GM19467 (cell line): ENCODE results near the gene OBSCN.
"Not testable (repeated sequence)": the region's sequence is repeated elsewhere in the genome, so short reads cannot be mapped to it uniquely, and the experiment has no call there.

ENCODE experiments used
- ATAC-seq: cut with Tn5 transposase; IDR thresholded peaks from one replicate; pipeline ENCODE4 v1.9.1; 2021; ENCODE audit warnings: mild to moderate bottlenecking, moderate library complexity; ENCODE audit not compliant: unreplicated experiment

OBSCN gene

DNA sequence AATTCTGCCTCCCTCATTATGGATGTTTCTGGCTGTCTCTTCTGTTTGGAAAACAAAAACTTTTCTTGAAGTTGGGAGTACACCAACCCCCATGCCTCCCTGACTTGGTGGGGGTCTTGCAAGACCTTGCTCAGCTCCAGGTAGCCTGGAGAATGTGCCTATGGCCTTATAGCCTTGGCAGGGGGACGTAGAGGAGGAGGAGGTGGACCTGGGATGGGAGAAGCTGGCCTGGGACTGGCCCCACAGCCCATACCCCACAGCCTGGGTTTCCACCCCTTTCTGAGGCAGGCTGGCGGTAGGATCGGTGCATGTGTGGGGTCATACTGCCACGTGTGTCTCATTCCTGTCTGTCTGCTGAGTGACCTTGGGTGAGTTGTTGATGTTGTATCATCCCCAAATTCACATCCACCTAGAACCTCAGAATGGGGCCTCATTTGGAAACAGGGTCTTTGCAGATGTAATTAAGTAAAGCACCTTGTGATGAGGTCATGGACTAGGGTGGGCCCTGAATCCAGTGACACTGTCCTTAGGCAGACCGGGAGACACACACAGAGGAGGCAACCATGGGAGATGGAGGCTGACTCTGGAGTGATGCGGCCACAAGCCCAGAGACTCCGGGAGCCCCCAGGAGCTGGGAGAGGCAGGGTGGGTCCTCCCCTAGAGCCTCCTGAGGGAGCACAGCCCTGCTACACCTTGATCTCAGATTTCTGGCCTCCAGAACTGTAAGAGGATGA, 18.5 kb downstream of the OBSCN start:
- no peak for ATAC-seq

DNA sequence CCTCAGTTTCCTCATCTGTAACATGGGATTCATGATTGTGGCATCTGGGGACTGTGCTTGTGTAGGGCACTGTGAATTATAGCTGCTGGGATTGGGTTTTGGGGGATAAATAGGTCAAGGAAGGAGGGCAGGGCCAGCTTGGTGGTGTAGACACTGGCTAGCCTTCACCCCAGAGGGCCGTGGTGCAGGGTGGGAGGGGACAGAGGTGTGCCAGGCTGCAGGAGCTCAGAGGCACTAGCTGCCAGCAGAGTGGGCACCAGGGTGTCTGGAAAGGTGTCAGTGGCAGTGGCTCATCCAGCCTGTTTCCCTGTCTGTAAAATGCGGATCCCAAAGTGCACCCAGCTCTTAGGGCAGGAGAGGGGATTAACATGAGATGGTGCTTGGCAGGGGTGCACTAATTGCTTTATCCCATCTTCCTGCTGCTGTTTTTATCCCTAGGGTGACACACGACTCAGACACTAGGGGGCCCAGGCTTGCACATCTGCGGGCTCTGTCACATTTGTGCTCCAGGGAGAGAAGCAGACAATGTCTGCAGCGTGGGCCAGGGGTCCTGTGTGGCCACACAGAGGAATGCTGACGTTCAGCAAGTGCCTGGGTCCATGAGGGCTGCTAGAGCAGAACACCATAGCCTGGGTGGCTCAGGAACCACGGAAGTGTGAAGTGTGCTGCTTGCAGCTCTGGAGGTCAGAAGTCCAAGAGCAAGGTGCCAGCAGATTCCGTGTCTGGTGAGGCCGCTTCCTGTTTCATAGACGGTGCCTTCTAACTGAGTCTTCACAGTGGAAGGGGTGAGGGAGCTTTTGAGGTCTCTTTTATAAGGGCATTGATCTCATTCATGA, 19.3 kb downstream of the OBSCN start:
- no peak for ATAC-seq

DNA sequence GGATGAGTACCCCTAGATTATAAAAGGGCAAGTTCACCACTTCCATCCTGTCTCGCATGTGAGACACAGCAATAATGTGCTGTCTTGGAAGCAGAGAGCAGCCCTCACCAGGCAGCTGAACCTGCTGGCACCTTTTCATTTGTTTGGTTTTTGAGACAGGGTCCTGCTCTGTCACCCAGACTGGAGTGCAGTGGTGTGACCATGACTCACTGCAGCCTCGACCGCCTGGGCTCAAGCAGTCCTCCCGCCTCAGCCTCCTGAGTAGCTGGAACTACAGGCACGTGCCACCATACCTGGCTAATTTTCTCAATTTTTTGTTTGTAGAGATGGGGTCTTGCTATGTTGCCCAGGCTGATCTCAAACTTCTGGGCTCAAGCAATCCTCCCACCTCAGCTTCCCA, 20.3 kb downstream of the OBSCN start:
- ATAC-seq, result not testable (repeated sequence)

DNA sequence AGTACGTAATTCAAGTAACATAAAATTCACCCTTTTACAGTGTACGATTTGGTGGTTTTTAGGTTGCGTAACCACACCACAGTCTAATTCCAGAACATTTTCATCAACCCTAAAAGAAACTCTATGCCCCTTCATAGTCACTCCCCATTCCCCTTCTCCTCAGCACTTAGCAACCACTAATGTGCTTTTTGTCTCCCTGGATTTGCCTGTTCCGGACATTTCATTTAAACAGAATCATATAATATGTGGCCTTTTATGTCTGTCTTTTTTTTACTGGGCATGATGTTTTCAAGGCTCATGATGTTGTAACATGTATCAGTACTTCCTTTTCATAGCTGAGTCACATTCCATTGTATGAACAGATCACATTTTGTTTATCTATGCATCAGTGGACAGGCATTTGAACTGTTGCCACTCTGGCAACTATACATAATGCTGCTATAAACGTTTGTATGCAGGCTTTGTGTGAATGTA, 20.8 kb downstream of the OBSCN start:
- ATAC-seq, result no peak

DNA sequence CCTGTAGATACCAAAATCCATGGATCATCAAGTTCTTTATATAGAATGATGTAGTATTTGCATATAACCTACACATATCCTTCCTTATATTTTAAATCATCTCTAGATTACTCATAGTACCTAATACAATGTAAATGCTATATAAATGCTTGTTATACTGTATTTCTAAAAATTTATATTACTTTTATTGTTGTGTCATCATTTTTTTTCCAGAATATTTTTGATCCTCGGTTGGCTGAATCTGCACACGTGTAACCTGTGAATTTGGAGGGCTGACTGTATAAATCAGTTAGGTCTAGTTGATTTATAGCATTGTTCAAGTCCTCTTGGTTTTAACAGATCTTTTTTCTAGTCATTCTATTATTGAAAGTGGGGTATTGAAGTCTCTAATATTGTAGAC, 23.3 kb downstream of the OBSCN start:
- ATAC-seq, result no peak

DNA sequence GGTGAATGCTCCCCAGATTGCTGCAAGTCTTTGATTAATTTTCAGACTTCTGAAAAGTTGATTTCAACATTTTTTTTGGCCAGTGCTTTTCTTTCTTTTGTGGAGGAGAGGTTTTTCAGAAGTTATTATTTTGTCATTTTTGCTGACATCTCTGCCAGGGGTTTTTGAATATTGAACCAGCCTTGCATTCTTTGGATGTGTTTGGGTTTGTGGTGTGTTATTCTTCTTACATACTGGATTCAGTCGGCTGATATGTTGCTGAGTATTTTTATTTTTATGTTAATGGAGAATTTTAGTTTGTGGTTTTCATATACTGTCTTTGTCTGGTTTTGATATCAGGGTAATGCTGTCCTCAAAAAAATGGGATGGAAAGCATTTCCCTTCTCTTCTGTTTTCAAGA, 25.3 kb downstream of the OBSCN start:
- no peak for ATAC-seq

DNA sequence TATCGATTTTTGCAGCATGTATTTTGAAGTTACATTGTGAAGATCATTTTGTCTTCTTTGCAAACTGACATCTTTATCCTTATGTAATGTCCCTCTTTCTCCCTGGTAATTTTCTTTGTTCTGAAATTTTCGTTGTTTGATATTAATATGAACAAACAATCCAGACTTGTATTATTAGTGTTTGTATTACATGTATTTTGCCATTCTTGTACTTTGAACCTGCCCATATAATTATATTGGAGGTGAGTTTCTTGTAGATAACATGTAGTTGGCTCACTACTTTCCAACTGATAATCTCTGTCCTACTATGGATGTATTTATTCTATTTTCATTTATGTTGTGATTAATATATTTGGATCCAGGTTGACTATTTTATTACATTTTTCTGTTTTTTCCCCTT, 27.1 kb downstream of the OBSCN start:
- ATAC-seq, result no peak

DNA sequence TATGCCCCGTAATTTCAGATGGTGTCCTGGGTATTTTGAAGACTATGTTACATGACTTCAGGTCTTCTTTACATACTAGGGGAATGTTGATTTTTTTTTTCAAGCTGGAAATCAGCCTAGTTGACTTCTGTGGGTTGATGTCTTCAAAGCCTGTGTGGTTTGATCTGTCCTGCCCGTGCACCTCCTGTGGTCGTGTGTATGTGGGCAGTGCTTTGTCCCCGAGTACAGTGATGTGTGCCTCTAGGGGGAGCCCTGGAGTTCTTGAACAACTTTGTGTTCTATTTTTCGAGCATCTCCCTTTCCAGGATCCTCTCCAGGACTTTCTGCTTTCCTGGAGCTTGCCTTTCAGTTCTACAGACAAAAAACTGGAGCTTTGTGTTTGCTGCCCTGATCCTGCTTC, 28.9 kb downstream of the OBSCN start:
- ATAC-seq, result no peak

DNA sequence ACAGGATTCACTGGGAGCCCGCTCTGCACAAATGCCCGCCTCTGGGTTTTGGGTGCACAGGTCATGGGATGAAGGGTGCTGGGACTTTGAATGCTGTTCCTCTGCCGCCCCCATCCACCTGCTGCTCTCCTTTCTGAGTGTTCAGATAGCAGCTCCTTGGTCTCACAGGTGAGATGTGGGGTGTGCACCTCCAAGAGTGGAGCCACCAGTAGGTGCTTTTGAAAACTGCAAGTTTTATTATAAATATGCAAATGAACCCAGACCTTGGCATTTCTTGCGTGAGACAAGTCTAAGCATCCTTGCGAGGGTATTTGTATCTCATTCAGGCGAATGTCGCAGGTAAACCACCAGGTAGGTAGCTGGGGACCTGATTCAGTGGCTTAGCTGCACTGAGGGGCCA, 30.2 kb downstream of the OBSCN start:
- ATAC-seq, result no peak

DNA sequence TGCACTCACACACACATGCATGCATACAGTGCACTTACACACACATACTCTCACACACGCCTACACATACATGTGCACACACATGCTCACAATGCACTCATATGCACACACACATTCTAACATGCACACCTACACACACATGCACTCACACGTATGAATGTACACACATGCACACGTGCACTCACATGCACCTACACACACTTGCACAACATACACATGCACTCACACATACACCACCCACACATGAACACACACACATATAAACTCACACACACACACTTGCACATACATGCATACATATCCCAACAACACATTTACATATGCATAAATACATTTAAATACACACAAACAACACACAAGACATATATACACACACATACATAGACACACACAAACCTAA, 30.6 kb downstream of the OBSCN start:
- ATAC-seq, result no peak

DNA sequence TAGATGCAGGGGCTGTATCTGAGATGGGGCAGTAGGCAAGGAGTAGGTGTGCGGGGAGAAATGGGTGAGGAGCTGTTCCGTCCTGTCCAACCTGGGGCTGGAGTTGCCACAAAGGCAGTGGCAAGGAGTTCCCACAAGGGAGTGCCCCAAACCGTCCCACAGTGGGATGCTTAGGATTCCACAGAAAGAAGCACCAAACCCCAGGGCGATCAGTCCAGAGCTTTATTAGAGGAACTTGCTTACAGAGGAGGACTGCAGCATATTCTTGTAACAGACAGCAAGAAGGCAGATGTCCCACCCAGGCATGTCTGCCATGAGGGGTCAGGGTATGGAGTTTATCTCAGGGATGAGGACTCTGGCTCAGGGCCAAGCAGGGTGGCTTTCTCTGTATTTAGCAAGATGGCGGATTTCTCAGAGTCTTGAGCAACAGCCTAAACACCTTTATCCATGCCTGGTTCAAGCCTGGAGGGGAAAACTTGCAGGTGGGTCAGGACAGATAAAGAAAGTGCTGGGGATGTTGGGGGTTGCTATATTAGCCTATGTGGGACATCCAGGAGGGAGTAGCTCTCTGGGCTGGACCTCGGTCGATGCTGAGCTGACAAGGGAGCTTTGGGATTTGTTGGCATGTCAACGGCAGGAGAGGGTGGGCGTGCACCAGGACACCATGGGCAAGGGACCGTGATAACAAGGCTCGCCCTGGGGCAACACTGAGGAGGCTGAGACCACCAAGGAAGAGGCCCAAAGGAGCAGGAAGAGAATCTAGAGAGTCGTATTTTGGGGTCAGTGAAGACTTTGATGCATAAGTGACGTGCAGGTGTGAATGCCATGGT, 32.8 kb downstream of the OBSCN start:
- no peak for ATAC-seq

DNA sequence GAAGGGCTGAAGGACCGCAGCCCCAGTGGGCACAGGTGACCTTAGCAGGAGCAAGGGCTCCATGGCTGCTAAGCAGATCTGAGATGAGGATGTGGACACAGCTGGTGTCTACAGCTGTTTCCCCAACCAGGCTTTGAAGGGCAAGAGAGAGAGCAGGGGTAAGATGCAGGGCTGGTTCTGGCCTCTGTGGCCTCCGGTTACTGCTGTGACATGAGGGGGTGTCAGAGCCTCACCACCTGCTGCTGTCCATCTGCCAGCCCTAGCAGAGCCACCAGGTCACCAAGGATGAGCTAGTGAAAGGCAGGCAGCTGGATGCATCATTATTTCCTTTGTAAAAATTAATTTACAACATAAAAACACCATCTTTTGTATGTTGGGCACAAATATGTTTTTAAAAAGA, 33.4 kb downstream of the OBSCN start:
- no peak for ATAC-seq

DNA sequence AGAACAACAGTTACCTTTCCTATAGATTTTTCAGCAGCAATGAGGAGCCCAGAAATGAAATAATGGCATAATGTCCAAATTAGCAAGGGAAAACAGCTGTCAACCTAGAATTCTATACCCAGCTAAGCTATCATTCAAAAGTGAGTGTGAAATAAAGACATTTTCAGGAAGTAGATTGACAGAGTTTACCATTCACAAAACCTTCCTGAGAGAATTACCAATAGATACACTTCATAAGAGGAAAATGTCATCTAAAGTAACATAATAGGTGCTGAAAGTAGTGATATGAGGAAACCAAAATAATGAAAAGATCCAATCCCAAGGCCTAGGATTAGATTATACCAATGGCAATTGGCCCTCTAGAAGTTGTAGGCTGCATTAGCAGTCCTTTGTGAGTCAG, 34.6 kb downstream of the OBSCN start:
- no peak for ATAC-seq

DNA sequence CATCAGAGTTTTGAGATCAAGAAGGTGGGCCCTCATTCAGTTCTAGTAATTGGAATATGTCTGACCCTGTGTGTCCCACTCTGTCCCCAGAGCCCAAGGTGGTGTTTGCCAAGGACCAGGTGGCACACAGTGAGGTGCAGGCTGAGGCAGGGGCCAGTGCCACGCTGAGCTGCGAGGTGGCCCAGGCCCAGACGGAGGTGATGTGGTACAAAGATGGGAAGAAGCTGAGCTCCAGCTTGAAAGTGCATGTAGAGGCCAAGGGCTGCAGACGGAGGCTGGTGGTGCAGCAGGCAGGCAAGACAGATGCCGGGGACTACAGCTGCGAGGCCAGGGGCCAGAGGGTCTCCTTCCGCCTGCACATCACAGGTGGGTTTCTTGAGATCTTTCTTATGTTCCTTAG, 35.2 kb downstream of the OBSCN start:
- no peak for ATAC-seq

DNA sequence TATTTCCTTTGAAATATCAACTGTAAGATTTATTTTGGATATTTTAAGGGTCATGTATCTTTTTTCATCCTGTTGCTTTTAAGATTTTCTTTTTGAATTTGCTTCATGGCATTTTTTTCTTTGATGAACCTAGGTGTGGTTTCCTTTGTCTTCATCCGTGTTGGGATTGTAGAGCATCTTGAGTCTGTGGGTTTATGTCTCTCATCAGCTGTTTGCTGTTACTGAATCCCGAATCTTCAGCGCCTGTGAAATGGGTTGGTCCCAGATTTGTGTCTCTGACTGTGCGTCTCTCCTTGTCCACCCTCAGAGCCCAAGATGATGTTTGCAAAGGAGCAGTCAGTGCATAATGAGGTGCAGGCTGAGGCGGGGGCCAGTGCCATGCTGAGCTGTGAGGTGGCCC, 36.1 kb downstream of the OBSCN start:
- ATAC-seq, result not testable (repeated sequence)

DNA sequence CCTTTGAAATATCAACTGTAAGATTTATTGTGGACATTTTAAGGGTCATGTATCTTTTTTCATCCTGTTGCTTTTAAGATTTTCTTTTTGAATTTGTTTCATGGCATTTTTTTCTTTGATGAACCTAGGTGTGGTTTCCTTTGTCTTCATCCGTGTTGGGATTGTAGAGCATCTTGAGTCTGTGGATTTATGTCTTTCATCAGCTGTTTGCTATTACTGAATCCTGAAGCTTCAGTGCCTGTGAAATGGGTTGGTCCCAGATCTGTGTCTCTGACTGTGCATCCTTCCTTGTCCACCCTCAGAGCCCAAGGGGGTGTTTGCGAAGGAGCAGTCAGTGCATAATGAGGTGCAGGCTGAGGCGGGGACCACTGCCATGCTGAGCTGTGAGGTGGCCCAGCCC, 37.3 kb downstream of the OBSCN start:
- ATAC-seq, result no peak

DNA sequence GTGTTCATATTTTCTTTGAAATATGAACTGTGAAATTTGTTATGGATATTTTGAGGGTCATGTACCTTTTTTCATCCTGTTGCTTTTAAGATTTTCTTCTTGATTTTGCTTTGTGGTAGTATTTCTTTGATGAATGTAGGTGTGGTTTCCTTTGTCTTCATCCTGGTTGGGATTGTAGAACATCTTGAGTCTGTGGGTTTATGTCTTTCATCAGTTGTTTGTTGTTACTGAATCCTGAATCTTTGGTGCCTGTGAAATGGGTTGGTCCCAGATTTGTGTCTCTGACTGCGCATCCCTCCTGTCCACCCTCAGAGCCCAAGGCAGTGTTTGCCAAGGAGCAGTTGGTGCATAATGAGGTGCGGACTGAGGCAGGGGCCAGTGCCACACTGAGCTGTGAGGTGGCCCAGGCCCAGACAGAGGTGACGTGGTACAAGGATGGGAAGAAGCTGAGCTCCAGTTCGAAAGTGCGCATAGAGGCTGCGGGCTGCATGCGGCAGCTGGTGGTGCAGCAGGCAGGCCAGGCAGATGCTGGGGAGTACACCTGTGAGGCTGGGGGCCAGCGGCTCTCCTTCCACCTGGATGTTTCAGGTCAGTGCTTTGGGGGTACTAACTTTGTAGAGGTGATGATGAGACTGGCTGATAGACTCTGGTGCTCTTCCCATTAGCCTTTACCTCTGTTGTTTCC, 38.5 kb downstream of the OBSCN start:
- ATAC-seq, result no peak

DNA sequence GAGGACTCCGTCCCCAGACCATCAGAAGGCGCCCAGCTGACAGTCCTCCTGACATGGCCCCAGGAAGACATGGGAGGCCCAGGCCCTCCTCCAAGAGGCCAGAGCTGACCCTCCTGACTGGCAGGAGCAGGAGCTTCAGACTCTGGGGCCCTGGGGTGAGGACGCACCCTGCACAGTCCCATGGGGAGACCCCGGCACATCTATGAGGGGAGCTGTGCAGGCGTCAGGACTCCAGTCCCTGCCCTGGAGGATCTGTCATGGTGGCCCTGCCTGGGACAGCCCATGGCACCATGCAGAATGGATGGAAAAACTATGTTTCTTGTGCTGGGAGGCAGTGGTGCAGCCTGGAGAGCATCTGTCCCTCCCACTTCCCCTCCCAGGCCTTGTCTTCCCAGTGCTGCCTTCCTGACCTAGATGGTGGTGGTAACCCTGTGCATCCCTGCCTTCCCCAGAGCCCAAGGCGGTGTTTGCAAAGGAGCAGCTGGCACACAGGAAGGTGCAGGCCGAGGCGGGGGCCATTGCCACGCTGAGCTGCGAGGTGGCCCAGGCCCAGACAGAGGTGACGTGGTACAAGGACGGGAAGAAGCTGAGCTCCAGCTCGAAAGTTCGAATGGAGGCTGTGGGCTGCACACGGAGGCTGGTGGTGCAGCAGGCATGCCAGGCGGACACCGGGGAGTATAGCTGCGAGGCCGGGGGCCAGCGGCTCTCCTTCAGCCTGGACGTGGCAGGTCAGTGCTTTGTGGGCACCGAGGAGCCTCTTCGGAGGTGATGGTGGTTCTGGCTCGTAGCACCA, 41.9 kb downstream of the OBSCN start:
- no peak for ATAC-seq

DNA sequence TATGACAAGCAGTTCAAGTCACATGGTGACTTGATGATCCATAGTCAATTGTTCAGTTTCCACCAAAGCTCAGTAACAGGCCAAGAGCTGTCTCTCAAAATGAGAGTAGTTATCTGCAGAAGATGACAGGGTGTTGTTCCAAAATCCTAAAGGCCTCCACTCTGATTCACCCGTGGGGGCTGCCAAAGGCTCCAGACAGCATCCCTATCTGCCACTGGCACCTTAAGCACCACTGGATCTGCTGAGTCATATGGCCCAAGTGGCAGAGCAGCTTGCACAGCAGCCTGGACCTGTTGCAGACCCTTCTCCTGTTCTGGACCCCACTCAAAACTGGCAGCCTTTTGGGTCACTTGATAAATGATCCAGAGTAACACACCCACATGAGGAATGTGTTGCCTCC, 44.6 kb downstream of the OBSCN start:
- ATAC-seq, result not testable (repeated sequence)
